8988T (cell line): ENCODE measurements around the gene CES1.
"Not testable (repeated sequence)": the region's sequence is repeated elsewhere in the genome, so short reads cannot be mapped to it uniquely, and the experiment has no call there.

Experiments
- DNase-seq: peaks from one replicate; pipeline ENCODE4 v3.0.0; 2011

CES1 gene

DNA sequence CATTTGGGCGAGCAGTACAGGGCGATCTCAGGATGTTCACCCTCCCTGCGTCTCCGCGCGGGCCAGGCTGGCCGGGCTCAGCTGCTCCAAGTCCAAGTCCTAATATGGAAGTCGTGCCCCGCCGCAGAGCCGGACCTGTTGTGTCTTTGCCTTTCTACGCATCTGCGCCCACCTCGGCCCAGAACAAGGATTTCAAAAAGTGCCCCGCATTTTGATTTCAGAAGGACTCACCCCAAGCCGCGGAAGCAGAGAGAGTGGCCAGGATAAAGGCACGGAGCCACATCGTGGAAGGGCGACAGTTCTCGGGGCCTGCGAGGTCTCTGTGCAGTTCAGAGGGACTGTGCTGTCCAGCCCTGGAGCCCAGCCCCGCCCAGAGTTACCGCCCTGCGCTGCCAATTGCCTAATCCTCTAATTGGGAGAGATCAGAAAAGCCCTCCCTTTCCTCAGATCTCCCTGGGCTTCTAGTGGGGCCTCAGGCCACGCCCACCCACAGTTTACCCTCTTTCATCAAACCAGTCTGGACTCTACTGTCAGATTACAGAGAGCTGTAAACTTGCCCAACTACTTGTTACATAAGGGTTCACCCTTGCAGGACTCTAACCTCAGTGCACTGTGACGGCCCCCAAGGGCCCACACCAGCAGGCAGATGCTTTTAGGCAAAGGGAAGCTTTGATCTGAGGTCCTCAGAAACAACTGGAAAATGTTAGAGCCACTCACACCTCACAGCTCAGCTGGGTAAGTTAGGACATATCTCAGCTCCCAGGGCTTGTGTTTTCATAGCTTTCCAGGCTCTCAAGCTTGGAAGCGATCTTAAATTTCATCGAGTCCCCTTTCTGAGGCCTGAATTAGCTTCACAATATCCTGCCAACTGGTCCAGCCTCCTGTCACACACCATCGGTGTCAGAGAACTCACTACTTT lies at the start of gene CES1:
CES1 (minus strand) TSS at position 324 of the 919 bp plus-strand sequence; CDS start at position 283, 41 bp downstream.
- no peak for DNase-seq

DNA sequence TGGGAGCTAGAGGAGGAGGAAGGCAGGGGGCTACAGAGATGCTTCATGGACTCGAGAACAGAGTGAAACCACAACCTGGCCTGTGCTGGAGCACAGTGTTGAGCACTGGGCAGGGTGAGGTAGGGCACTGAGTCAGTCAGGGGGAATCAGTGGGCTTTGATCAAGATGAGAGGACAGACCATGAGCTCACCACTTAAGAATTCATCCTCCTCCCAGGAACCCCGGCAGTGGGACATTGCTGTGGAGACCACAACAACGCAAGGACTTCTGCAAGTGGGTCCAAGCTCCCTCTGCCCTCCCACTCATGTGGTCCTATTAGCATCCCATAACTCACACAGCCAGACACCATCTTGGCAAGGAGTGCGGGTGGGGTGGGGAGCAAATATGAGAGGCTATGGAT lies 44.0 kb upstream of the CES1 start:
- DNase-seq = no peak

DNA sequence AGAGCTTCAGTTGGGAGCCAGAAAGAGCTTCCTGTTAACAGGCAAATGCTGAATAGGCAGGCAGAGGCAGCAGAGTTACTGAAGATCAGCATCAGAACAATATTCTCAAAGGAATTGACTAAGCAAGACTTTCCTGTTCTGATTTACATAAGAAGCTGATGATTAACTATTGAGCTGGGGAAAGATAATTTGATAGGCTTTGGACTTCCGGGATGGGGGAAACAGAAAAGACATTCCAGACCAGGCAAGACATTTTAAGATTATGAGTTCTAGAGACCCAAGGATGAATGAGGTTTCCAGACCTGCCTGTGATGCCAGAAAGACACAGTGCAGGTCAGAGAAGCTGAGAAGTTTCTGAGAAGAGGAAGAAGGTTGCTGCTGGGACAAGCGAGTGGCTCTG lies 42.4 kb upstream of the CES1 start, which contains the start of gene CES5A:
CES5A (minus strand) TSS at position 101 of the 400 bp plus-strand sequence. CDS start 152 bp downstream, outside the sequence.
- DNase-seq = no peak

DNA sequence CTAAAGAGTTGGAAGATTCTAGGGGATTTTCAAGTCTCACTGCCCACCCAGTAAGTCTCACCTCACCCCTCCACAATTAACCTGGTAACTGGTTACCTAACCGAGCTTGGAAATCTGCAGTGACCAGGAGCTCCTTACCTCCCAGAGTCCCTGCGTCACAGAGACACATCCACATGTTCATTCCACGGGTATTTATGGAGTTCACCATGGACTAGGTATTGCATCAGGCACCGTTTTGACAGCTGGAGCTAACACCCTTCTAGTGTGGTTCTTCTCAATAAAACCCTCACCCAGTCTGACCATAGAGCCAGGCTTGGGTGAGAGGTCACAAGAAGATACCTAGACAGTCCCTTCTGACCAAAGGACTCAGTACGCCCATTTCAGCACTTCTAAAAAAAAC lies 40.2 kb upstream of the CES1 start:
- no peak for DNase-seq

DNA sequence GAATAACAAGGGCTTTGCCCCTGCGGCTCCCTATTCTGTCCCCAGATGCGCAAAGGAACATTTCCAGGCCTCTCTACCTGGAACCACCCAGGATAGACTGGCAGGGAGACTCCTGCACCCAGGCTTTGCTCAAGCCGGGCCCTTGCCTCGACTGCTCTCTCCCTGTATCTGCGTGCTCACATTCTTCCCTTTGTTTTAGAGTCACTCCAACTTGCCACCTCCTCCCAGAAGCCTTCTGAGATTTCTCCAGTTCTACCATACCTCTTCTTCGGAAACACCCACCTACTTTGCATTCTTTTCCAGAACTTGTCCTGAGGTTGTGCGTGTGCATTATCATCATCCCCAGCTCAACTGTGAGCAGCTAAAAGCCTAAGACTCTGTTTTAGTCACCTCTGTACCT lies 39.2 kb upstream of the CES1 start:
- DNase-seq = no peak

DNA sequence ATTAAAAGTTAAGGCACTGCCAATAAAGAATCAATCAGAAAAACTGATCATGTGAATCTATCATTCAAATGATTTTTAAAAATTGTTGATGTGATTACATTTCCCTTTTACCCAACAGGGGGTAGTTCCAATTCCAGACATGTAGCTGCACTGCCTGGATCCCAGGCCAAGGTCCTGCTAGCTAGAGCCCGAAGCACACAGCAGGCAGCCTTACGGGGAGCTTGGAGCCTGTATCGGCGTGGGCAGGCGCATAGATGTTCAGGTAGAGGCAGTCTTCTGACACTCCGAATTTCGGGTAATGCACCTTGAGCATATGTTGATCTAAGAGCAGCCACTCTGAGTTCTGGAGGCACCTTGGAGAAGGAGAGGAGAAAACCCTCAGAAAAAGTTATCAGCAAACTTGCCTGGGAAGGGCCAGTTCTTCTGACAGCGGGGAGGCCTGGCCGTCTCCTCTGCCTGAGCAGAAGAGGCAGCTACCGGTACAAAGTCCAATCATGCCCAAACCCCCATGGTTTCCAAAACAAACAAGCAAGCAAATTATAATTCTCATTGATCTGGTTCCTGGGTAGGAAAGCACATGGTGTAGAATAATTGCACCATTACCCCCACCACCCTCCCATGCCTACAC lies 38.6 kb upstream of the CES1 start:
- DNase-seq = no peak

DNA sequence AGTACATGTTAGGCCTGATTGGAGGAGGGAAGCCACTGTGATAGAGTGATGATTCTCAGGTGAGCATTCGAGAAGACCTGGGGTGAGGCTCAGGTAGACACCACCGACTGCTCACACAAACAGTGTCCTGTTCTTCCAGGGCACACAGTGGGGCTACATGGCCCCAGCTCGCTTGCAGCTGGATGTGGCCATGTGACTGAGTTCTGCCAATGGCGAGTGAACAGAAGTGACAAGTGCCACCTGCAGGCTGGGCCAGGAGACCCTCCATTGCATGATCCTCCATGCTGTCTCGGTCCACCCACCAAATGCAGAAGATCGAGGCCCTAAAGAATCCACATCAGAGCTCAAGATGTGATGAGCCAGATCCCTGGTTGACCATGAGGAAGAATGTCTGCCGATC lies 36.1 kb upstream of the CES1 start:
- no peak for DNase-seq

DNA sequence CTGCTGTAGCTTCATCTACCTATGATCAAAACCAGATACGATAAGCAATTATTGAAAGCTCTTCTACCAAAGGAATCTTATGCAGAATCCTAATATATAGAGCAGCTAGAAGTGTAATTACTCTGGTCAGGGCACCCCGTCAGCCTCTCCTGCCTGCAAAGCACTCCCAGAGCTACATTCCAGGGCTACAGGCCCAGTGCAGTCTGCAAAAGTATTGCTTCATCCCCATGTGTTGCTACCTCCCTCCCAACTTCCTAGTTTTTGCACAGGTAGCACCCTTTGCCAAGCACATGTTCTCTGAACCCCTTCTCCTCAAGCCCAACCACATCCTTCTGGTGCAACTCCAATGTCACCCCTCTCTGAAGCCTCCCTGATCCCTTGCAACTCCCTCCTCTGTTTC lies 35.2 kb upstream of the CES1 start:
- DNase-seq = no peak

DNA sequence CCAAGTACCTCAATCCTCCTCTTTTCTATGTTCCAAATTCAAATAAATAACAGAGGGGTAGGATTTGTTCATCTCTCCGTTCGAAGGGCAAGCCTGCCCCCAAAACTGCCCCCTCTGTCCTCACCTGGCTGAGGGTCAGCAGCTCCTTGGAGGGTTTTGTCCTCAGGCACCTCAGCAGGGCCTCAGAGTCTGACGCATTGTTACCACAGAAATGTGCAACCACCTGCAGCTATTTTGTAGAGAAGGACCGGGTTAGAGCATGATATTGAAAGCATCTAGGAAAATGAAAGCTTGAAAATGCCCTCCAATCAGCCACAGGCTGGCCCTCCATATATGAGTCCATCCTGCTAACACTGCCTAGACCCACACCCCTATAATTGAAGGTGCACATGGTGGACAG lies 28.4 kb upstream of the CES1 start:
- DNase-seq = no peak

DNA sequence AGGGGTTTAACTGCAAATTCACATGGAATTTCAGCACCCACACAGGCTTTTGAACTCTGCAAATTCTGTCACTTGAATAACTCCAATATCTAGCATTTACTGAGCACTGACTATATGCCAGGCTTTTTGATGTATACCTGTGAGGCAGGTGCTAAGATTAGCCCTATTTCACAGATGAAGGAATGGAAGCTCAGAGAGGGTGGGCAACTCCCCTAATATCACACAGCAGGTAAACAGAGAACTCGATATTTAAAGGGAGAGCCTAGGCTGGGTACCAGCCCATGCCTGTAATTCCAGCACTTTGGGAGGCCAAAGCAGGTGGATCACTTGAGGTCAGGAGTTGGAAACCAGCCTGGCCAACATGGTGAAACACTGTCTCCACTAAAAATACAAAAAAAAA lies 24.8 kb upstream of the CES1 start:
- not testable (repeated sequence) for DNase-seq

DNA sequence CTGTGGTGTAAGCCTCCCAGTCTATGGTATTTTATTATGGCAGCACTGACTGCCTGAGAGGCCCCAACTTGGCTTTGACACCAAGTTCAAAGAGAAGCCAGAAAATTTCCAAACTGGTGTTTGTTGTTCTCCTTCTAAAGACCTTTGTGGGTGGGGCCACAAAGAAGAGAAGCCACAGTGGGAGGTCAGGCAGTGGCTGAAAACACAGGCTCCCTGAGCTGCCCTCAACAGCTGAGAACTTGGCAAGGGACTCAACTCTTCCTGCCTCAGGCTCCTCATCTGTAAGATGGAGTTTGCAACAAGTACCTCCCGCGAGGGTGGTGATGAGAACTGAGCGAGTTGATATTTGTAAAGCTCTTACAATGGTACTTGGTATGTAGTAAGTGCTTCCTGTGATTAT lies 24.1 kb upstream of the CES1 start:
- no peak for DNase-seq

DNA sequence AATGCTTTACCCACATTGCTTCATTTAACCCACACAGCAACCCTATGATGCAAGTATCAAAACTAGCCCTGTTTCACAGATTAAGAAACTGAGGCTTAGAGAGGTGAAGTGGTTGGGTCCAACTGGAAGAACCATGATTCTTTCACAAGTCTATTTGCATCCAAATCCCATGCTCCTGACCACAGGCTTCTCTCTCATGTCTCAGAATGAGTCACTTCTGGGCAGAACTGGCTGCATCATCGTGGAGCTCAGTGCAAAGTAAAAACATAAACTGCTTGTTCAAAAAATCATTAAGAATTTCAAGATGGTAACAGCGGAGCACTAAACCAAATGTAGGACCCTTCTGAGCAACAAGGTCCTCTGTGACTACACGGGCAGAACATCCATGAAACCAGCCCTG lies 20.2 kb upstream of the CES1 start:
- DNase-seq = no peak

DNA sequence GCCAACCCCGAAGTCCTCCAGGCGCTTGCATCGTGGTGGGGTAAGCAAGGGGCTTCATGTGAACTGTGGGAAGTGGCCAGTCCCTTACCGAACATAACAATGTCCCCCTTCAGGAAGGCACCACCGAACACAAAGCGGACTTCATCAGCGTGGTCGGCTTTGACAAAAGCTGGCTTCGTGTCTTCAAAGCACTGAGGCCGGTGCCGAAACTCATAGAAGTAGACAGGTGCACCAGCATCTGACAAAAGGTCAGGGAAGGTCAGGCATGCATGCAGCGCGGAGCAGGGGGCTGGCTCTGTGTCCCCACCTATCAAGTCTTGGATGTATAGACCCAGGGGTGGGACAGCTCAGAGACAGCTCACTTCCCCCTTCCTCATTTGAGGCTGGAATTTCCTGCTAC lies 16.6 kb upstream of the CES1 start:
- DNase-seq = no peak

DNA sequence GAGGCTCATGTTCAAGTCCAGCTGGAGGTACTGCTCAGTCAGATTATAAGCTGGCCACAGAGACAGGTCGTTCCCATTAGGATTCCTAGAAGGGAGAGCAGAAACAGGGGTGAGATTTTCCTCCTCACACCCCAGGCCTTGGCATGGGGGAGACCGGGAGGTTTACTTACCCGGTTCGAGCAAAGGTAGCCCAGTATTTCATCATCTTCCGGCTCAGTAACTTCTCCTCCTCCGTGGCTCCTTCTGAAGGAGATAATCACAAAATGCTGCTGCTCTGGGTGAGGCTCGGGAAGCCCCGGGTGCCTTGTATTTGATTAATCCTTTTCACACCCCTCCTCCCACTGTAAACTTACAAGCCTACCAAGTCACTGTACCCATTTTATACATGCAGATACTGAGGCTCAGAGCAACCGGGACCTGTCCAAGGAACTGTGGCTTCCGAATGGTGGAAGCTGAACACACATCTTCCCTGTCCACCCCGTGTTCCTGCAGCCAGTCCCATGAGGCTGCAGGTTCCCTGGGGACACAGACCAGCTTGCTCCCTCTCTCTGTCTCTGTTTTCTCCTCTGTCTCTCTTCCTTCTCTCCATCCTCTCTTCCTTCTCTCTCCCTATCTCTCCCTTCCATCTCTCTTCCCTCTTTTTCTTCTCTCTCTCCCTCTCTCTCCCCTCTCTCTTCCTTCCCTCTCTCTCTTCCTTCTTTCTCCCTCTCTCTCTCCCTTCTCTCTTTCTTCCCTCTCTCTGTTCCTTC lies 13.9 kb upstream of the CES1 start:
- DNase-seq = no peak

DNA sequence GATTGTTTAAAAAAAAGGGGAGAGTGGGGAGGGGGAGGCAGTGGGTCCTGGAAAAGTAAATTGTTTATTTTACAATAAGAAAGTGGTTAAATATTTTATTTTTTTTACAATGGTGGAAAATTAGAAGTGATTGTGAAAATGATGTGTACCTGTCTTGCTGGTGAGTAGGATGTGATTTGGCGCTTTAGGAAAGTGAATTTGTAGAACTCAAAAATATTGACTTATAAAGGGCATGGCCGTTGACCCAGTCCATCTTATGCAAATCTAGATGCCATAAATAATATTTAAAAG lies 10.2 kb upstream of the CES1 start:
- no peak for DNase-seq

DNA sequence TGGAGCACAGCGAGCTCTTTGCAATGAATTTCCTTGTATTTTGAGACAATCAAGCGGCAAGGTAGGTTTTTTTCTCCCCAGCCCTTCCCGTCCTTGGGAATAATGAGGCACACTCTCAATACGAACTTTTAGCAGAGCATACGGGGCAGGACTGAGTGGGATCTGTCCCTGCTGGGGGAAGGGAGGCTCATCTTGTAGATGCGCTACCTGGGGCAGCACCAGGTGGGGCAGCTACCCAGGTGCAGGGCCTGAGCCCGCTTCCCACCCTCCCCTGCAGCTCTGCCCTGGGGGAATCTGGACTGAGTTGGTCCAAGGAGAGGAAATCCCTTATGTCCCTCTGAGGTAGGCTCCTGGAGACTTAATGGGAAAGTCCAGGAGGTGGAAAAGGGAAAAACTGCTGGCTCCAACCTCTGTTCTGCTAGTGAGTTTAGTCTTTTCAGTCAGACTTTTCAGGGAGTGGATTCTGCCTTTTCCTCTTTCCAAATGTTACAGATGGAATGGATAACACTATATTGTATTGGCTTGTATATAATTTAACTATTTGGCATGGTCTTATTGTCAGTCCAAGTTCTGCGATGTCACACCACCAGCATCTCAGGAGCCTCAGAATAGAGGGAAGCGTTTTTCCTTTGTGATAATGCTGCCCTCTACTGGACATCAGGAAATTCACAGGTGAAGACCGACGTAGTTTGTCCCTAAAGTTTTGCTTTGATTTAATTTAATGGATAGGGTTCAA lies 9.6 kb upstream of the CES1 start:
- DNase-seq = peak; percentile 48

DNA sequence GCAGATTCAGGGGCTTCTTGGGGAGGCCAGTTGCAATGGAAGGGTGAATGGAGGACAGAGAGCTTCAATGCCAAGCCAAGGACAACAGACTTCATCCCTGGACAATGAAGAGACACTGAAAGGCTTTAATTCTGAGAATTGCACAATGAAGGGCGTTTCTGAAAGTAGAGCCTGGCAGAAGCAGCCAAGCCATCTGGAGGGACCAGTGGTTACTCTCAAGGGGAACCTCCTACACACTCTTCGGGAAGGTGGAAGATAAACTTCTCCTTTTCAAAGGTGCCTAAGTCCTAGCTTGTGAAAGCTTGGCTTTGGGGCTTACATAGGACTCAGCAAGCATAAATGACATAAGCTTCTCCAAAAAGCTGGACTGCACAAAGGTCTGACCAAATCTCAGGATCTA lies 6.2 kb upstream of the CES1 start:
- no peak for DNase-seq

DNA sequence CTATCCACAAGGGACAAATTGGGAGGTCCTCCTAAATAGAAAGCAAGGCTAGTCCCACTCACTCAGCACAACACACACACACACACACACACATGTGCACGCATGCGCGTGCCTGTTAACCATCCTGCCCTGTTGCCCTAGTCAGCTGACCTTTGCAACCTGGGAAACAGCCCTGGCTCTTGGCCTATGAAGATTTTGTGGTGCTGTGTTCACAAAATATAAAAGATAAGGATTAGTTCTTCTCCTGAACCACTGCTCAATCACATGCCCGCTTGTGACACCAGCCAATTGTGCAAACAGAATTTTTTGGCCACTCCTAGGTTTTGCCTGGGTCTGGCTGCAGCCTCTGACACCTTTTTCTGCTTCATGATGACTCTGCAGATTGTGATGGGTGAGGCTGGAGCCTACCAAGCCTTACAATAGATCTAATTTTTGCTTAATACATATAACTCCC lies 3.3 kb upstream of the CES1 start:
- DNase-seq = no peak

DNA sequence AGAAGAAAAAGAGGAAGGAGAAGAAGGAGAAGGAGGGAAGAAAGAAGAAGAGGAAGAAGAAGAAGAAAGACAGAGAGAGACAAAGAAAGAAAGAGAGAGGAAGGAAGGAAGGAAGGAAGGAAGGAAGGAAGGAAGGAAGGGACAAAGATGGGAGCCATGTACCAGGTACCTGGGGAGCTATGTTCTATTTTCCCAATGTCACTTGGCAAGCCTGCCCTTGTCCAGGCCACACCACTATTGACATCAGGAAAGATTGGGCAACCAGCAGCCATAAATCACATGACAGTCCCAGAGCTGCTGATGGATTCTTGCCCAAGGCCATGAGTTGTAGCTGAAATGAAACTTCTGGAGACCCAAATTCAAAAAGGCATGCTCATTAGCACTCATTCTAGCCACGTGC lies 2.7 kb upstream of the CES1 start:
- no peak for DNase-seq

DNA sequence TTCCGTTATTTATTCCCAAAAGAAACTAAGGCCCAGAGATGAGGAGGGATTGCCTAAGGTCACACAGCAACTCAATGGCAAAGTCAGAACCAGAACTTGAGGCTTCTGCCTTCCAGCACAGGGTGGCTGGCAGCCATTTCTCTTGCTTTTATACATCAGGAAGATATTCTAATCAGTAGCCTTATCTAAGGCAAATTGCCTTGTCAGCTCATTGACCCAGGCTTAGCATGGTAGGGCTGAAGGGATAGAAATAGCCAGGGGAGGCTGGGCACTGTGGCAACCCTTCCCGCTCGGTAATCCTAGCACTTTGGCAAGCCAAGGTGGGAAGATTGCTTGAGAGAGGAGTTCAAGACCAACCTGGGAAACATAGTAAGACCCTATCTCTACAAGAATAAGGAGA lies 2.3 kb upstream of the CES1 start:
- not testable (repeated sequence) for DNase-seq

DNA sequence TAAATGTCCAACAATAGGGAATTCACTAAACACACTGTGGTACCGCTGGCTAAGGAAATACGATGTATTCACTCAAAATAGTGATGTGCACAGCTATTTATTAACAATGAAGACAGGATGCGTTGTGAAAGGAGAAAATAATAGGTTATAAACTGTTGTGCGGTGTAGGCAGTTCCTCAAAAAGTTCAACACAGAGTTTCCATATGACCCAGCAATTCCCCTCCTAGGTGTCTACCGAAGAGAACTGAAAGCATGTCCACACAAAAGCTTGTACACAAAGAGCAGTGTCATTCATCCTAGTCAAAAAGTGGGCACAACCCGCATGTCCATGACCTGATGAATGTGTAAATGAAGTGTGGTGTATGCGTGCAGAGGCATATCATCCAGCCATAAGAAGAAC lies 1.2 kb upstream of the CES1 start:
- DNase-seq = no peak

DNA sequence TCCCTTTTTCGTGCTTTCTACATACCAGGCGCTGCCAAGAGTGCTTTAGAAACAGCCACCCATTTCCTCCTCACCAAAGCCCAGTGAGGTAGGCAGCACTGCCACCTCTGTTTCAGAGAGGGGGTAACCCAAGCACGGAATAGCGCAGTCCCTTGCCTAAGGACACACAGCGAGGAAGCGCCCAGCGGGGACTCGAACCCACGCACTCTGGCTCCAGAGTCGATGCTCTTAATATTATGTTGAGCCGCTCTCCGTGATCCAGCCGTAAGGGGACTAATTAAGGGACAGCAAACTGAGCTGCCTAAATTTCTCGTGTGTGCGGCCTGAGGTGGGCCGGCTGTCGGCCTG lies 497 bp downstream of the CES1 start:
- no peak for DNase-seq

DNA sequence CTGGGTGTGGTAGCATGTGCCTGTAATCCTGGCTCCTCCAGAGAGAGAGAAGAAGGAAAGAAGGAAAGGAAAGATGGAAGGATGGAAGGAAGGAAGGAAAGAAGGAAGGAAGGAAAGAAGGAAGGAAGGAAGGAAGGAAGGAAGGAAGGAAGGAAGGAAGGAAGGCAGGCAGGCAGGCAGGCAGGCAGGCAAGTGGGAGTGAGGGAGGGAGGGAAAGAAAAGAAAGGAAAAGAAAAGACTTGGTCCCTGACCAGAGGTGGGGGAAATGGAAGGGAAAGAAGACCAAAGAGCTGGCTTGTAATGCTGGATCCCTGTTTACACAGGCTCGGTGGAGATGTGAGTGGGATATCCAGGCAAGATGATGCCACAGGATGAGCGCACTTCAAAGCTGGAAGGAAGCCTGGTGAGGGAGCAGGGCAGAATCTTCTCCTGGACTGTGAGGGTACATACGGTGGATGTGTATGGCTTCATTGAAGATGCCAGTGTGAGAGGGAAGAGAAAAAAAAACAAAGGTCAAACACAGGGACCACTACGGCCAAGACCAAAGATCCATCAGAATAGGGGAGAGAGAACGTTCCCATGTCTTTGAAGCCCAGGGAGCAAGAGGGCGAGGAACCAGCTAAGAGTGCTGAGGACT lies 2.1 kb downstream of the CES1 start:
- DNase-seq = no peak
